ENCODE data around the gene LRP8. TPM values are rescaled to one million over a fixed set of nuclear protein-coding genes. Genes with fewer than 3 reads are reported as not detected.
A peak's percentile ranks its signal among the peaks of the same experiment; 100 is the strongest.

Gene LRP8
- total RNA-seq, 1 donor from 2014 or later, result 7.1 TPM

- Mint-ChIP-seq H3K4me3 (ENCODE audit: unreplicated experiment) (no peak overlapping the region), H3K27me3 (ENCODE audit: low read depth) (no peaks in the 10 kb centered on the region), H3K9me3 (ENCODE audit: low read depth) (no peaks in the 10 kb centered on the region), H3K27ac (ENCODE audit: unreplicated experiment) (no peak overlapping the region), H3K36me3 (ENCODE audit: low read depth) (peaks cover 13% of the 10 kb centered on the region), H3K4me1 (ENCODE audit: low read depth) (no peaks in the 10 kb centered on the region)
- no peak for DNase-seq (ENCODE audit: low spot score)
- TF ChIP-seq CTCF (IDR thresholded peaks at IDR 0.05), result no peak
Observed at GRCh38 chr1:53267761-53268160, 60.1 kb downstream of the LRP8 start.

- Mint-ChIP-seq H3K27ac (ENCODE audit: unreplicated experiment) (no peak overlapping the region), H3K27me3 (ENCODE audit: low read depth) (no peaks in the 10 kb centered on the region), H3K4me3 (ENCODE audit: unreplicated experiment) (no peak overlapping the region), H3K36me3 (ENCODE audit: low read depth) (peaks cover 12% of the 10 kb centered on the region), H3K9me3 (ENCODE audit: low read depth) (no peaks in the 10 kb centered on the region), H3K4me1 (ENCODE audit: low read depth) (no peaks in the 10 kb centered on the region)
- no peak for DNase-seq (ENCODE audit: low spot score)
- TF ChIP-seq CTCF (IDR thresholded peaks at IDR 0.05), result peak; percentile 46
Observed at GRCh38 chr1:53266038-53266437, 61.8 kb downstream of the LRP8 start.

- H3K27me3 Mint-ChIP-seq (ENCODE audit: low read depth), result no peaks in the 10 kb centered on the region
- no peak overlapping the region for H3K4me3 Mint-ChIP-seq (ENCODE audit: unreplicated experiment)
- no peak for TF ChIP-seq CTCF (IDR thresholded peaks at IDR 0.05)
- H3K27ac Mint-ChIP-seq (ENCODE audit: unreplicated experiment), result no peak overlapping the region
- no peaks in the 10 kb centered on the region for H3K9me3 Mint-ChIP-seq (ENCODE audit: low read depth)
- H3K36me3 Mint-ChIP-seq (ENCODE audit: low read depth), result peaks cover 9% of the 10 kb centered on the region
- no peak for DNase-seq (ENCODE audit: low spot score)
- no peaks in the 10 kb centered on the region for H3K4me1 Mint-ChIP-seq (ENCODE audit: low read depth)
Observed at GRCh38 chr1:53265581-53265980, 62.3 kb downstream of the LRP8 start.

- Mint-ChIP-seq H3K27me3 (ENCODE audit: low read depth) (no peaks in the 10 kb centered on the region), H3K4me1 (ENCODE audit: low read depth) (no peaks in the 10 kb centered on the region), H3K4me3 (ENCODE audit: unreplicated experiment) (no peak overlapping the region), H3K27ac (ENCODE audit: unreplicated experiment) (no peak overlapping the region), H3K9me3 (ENCODE audit: low read depth) (no peaks in the 10 kb centered on the region), H3K36me3 (ENCODE audit: low read depth) (peaks cover 9% of the 10 kb centered on the region)
- no peak for TF ChIP-seq CTCF (IDR thresholded peaks at IDR 0.05)
- no peak for DNase-seq (ENCODE audit: low spot score)
Observed at GRCh38 chr1:53264048-53264447, 63.8 kb downstream of the LRP8 start.

- Mint-ChIP-seq H3K9me3 (ENCODE audit: low read depth) (no peaks in the 10 kb centered on the region), H3K4me1 (ENCODE audit: low read depth) (no peaks in the 10 kb centered on the region), H3K36me3 (ENCODE audit: low read depth) (peaks cover 9% of the 10 kb centered on the region), H3K4me3 (ENCODE audit: unreplicated experiment) (no peak overlapping the region), H3K27ac (ENCODE audit: unreplicated experiment) (no peak overlapping the region), H3K27me3 (ENCODE audit: low read depth) (no peaks in the 10 kb centered on the region)
- no peak for DNase-seq (ENCODE audit: low spot score)
- TF ChIP-seq CTCF (IDR thresholded peaks at IDR 0.05), result no peak
Observed at GRCh38 chr1:53262000-53262399, 65.9 kb downstream of the LRP8 start.

All from chondrocyte (in vitro differentiated cells).